ENCODE data around the gene CPNE7.
A peak's percentile ranks its signal among the peaks of the same experiment; 100 is the strongest.

Gene CPNE7

DNA sequence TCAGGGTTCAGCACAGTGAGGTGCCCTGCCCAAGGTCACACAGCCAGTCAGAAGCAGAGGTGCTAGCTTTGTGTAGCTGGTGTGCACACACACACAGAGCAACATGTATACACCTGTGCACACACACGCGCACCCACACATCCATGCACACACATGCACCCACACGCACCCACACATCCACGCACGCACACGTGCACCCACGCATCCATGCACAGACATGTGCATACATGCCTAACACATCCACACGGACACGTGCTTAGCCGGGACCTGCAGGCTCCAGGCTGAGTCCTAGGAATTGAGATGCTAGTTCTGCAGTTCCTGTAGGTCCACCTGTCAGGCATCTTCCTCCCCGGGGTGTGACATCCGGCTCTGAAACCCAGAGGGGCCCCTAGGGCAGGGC is 24.9 kb downstream of the CPNE7 start:
- in situ Hi-C loops (cut with HindIII; ENCODE audit: low pct_ligation_motif_present, low sequenced_read_pairs): no loop called here
- H3K36me3 ChIP-seq (replicated peaks): no peaks in the 10 kb centered on the region
- no peak for TF ChIP-seq CTCF (IDR thresholded peaks at IDR 0.05; ENCODE audit: low read depth, low read length, missing control alignments)
- H3K4me3 ChIP-seq (ENCODE audit: low read depth, low read length): no peak overlapping the region
- no peak overlapping the region for H3K27ac ChIP-seq
- no peak for DNase-seq
- no peaks in the 10 kb centered on the region for H3K27me3 ChIP-seq (replicated peaks)

DNA sequence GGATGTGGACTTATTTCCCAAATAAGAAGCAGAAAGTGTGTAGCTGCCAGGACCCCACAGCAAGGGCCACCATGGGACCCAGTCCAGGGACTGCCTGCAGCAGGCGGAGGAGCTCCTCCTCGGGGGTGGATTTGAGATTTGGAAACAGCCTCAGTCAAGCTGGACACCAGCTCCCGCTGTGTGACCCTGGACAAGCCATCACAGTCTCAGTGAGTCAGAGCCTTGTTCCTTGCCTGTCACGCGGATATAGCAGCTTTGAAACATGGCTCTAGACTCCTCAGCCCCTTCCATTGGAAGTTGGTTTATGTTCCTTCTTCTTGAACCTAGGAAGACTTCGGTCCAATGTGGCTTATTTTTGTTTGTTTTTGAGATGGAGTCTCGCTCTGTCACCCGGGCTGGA is 25.4 kb downstream of the CPNE7 start:
- TF ChIP-seq CTCF (IDR thresholded peaks at IDR 0.05; ENCODE audit: low read depth, low read length, missing control alignments): no peak
- in situ Hi-C loops (cut with HindIII; ENCODE audit: low pct_ligation_motif_present, low sequenced_read_pairs): no loop called here
- DNase-seq: no peak

DNA sequence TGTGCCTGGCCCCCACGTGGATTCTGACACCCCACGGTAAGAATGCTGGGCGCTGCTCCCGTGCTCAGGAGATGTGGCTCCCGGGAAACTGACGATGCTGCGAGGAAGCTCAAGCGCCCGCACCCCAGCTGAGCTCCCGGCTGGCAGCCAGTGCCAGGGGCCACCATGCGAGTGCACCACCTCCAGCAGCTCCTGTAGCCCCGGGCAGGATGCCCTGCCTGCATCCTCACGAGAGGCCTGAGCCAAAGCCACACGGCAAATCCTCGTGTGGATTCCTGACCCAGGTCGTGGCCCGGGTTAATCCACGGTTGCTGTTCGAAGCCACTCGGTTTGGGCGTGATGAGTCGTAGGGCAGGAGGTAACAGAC is 26.3 kb downstream of the CPNE7 start:
- no peaks in the 10 kb centered on the region for H3K36me3 ChIP-seq (replicated peaks)
- in situ Hi-C loops (cut with HindIII; ENCODE audit: low pct_ligation_motif_present, low sequenced_read_pairs): no loop called here
- TF ChIP-seq CTCF (IDR thresholded peaks at IDR 0.05; ENCODE audit: low read depth, low read length, missing control alignments): no peak
- H3K27me3 ChIP-seq (replicated peaks): no peaks in the 10 kb centered on the region
- no peak overlapping the region for H3K4me3 ChIP-seq (ENCODE audit: low read depth, low read length)
- H3K27ac ChIP-seq: peak overlapping the region; percentile 95
- no peak for DNase-seq

More for the DNA sequence above, 25.4 kb downstream of the CPNE7 start:
- Histone ChIP-seq H3K4me3 (ENCODE audit: low read depth, low read length) (no peak overlapping the region), H3K27me3 (replicated peaks) (no peaks in the 10 kb centered on the region), H3K36me3 (replicated peaks) (no peaks in the 10 kb centered on the region), H3K27ac (no peak overlapping the region)

- in situ Hi-C loops (cut with HindIII; ENCODE audit: low pct_ligation_motif_present, low sequenced_read_pairs): no loop called here
- peak; percentile 94 for DNase-seq
- H3K4me3 ChIP-seq (ENCODE audit: low read depth, low read length): peak overlapping the region; percentile 20
- no peaks in the 10 kb centered on the region for H3K27me3 ChIP-seq (replicated peaks)
- no peak for TF ChIP-seq CTCF (IDR thresholded peaks at IDR 0.05; ENCODE audit: low read depth, low read length, missing control alignments)
- peak overlapping the region; percentile 95 for H3K27ac ChIP-seq
- H3K36me3 ChIP-seq (replicated peaks): no peaks in the 10 kb centered on the region
These were observed 26.9 kb downstream of the CPNE7 start for GRCh38 chr16:89602273-89602951.

DNA sequence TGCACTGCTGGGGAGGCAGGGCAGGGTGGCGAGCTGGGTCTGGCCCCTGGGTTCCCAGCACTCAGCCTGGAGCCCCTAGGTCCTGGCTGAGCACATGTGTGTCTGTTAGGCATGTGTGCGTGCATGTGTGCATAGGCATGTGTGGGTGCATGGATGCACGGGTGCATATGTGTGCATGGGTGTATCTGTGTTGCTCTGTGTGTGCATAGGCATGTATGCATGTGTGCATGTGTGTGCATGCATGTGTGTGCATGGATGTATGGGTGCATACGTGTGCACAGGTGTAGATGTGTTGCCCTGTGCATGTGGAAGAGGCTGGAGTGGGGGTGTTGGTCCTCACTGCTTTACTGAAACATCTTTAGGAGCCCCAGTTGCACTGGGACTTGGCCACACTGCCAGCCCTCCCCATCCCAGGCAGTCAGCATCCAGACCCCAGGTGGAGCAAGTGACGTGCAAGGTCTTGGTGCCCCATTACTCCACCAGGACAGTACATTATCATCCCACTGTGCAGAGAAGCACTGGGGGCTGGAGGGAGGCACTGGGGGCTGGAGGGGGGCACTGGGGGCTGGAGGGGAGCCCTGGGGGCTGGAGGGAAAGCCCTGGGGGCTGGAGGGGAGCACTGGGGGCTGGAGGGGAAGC is 27.5 kb downstream of the CPNE7 start:
- H3K27me3 ChIP-seq (replicated peaks): no peaks in the 10 kb centered on the region
- H3K27ac ChIP-seq: peak overlapping the region; percentile 95
- no peak for TF ChIP-seq CTCF (IDR thresholded peaks at IDR 0.05; ENCODE audit: low read depth, low read length, missing control alignments)
- H3K36me3 ChIP-seq (replicated peaks): no peaks in the 10 kb centered on the region
- no peak for DNase-seq
- in situ Hi-C loops (cut with HindIII; ENCODE audit: low pct_ligation_motif_present, low sequenced_read_pairs): no loop called here
- H3K4me3 ChIP-seq (ENCODE audit: low read depth, low read length): no peak overlapping the region

All from brain microvascular endothelial cell (primary cell).